ENCODE results near the gene MAB21L3. TPM values are rescaled to one million over a fixed set of nuclear protein-coding genes. Genes with fewer than 3 reads are reported as not detected.

MAB21L3 gene
- total RNA-seq, 4 donors from 2014 or later = 0.22 to 0.63 TPM; not detected in 2

DNA sequence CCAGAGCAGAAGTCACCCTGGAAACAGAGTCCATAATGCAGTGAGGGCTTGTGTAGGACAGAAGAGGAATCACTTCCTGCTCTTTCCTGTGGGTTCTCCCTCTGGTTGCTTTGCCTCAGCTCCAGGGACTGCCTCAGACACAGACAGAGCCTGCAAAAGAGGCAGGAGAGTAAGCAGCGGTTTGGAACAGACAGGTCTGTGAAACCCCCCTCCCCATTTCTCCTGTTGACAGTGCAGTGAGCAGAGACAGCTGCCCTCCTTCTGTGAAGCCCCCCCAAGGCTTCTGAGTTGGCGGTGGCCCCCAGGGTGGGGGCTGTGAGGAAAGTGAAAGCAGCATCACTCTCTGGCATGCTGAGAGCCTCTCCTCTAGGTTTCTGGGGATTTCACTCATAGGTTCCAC is 53.0 kb downstream of the MAB21L3 start:
- no peak overlapping the region for H3K4me3 ChIP-seq
- peak overlapping the region in 3 of 4 donors; percentile 37 to 90 (median 44) for H3K27ac ChIP-seq
- peaks cover 0 to 54% (median 27%) of the 10 kb centered on the region in 4 donors for H3K4me1 ChIP-seq
- no peak for DNase-seq (ENCODE audit: low spot score in 2 of 2)
- H3K36me3 ChIP-seq = no peaks in the 10 kb centered on the region
- H3K9me3 ChIP-seq = peaks cover 0 to under 1% (median 0%) of the 10 kb centered on the region in 4 donors
- TF ChIP-seq CTCF (IDR thresholded peaks at IDR 0.05) = no peak
- no peak for TF ChIP-seq POLR2A (IDR thresholded peaks at IDR 0.05)
- TF ChIP-seq EP300 (IDR thresholded peaks at IDR 0.05) = no peak
- WGBS, 2 donors = 39 to 45% methylated on average over 2 of the region's 2 CpGs
- no peaks in the 10 kb centered on the region for H3K27me3 ChIP-seq

DNA sequence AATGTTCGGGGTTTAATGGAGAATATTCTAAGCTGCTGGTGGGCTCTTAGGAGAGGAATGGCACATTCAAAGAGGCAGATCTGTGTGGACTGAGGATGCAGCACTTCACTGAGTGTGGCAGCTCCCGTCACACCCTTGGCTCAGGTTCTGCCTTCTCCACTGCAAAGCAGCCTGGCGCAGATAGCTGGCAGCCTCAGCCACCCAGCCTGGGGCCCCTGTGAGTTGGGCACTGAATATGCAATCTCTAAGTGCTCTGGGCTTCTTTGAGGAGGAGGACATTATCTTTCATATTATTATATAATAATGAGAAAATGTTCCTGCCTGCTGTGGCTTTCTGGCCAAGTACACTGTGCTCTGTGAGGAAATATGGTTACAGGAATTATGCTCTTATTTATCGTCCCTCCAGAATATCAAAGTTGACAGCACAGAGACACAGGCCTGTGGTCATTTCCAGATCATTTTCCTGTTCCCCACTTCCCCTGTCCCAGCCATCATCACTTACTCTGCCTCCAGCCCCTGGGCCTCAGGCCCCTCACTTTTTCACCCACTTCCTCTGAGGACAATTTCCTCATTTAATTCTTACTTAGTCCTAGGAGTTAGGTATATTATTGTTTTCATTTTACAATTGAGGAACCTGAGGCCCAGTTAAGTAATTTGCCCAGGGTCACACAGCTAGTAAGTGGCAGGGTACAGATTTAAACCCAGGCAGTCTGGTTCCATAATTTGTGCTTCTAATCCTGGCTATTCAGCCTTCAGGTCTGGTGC is 53.6 kb downstream of the MAB21L3 start:
- no peak overlapping the region for H3K4me3 ChIP-seq
- no peaks in the 10 kb centered on the region for H3K9me3 ChIP-seq
- H3K27ac ChIP-seq = peak overlapping the region; percentile 37 to 90 (median 44)
- no peak for DNase-seq (ENCODE audit: low spot score in 2 of 2)
- H3K4me1 ChIP-seq = peaks cover 0 to 55% (median 27%) of the 10 kb centered on the region in 4 donors
- 58 to 75% methylated on average over 4 of the region's 4 CpGs for WGBS, 2 donors
- TF ChIP-seq CTCF (IDR thresholded peaks at IDR 0.05) (no peak), EP300 (IDR thresholded peaks at IDR 0.05) (peak in 1 of 2 donors; percentile 44)
- no peaks in the 10 kb centered on the region for H3K27me3 ChIP-seq
- H3K36me3 ChIP-seq = no peaks in the 10 kb centered on the region

GRCh38 chr1:116165572-116165971 is 54.4 kb downstream of the MAB21L3 start:
- Histone ChIP-seq H3K27ac (peak overlapping the region in 3 of 4 donors; percentile 43 to 90 (median 44)), H3K4me3 (no peak overlapping the region), H3K4me1 (peaks cover 0 to 55% (median 27%) of the 10 kb centered on the region in 4 donors), H3K36me3 (no peaks in the 10 kb centered on the region), H3K9me3 (no peaks in the 10 kb centered on the region), H3K27me3 (no peaks in the 10 kb centered on the region)
- 71 to 77% methylated on average over 8 to 9 of the region's 9 CpGs for WGBS, 2 donors
- TF ChIP-seq CTCF (IDR thresholded peaks at IDR 0.05) (no peak), EP300 (IDR thresholded peaks at IDR 0.05) (peak in 1 of 2 donors; percentile 30)
- peak; percentile 57 to 59 for DNase-seq (ENCODE audit: low spot score in 2 of 2)

DNA sequence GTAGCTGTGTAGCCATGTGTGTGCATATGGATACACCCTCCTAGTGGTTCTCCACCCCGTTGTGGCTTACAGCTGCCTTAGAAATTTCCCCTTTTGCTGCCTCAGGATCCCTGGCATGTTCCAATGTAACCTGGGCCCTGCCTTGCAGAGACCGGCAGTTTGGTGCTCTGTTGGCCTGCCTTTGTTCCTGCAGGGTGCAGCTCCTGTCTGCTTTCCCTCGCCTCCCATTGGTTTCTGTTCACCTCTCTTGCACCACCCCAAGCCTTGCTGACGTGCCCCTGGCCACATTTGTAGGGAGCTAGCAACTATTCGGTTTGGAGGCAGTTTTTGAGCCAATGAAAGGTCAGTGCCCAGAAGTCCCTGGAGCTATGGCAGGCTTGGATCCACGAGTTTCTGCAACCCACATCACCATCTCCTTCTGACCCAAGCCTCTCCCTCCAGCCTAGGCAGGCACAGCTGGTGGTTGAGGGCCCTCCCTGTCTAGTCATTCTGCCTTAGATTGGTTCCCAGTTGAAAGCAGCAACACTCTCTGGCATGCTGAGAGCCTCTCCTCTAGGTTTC is 54.9 kb downstream of the MAB21L3 start:
- H3K4me3 ChIP-seq = no peak overlapping the region
- no peaks in the 10 kb centered on the region for H3K36me3 ChIP-seq
- H3K4me1 ChIP-seq = peaks cover 0 to 55% (median 27%) of the 10 kb centered on the region in 4 donors
- 66 to 74% methylated on average over 6 of the region's 6 CpGs for WGBS, 2 donors
- H3K27ac ChIP-seq = peak overlapping the region in 2 of 4 donors; percentile 37 to 90
- H3K27me3 ChIP-seq = no peaks in the 10 kb centered on the region
- no peaks in the 10 kb centered on the region for H3K9me3 ChIP-seq
- TF ChIP-seq EP300 (IDR thresholded peaks at IDR 0.05) (no peak), POLR2A (IDR thresholded peaks at IDR 0.05) (no peak), CTCF (IDR thresholded peaks at IDR 0.05) (no peak)
- DNase-seq (ENCODE audit: low spot score in 2 of 2) = no peak

DNA sequence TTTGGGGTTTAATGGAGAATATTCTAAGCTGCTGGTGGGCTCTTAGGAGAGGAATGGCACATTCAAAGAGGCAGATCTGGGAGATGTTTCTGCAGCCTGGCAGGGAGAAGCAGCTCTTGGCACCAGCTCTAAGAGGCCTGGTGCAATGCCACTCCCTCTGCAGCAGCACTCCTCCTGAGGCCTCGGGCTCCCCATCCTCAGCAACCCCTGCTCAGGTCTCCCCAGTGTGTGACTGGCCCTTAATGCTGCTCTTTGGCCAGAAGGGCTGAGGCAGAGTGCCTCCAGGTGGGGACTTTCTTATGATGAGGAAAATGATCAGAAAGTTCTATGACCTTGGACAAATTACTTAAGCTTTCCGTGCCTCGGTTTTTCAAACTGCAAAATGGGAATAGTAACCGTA is 55.5 kb downstream of the MAB21L3 start:
- H3K27ac ChIP-seq = peak overlapping the region in 2 of 4 donors; percentile 84 to 90

More for the DNA sequence above, 55.5 kb downstream of the MAB21L3 start:
- Histone ChIP-seq H3K4me1 (peaks cover 0 to 55% (median 27%) of the 10 kb centered on the region in 4 donors), H3K9me3 (no peaks in the 10 kb centered on the region), H3K36me3 (no peaks in the 10 kb centered on the region), H3K4me3 (no peak overlapping the region), H3K27me3 (no peaks in the 10 kb centered on the region)
- DNase-seq (ENCODE audit: low spot score in 2 of 2) = no peak
- TF ChIP-seq CTCF (IDR thresholded peaks at IDR 0.05) (no peak), EP300 (IDR thresholded peaks at IDR 0.05) (no peak), POLR2A (IDR thresholded peaks at IDR 0.05) (no peak)
- 83 to 96% methylated on average over 4 of the region's 4 CpGs for WGBS, 2 donors

All from tibial nerve (tissue), 4 donors.